HL-60 (cell line): ENCODE results near the gene KIFC3.
"Not testable (repeated sequence)": the region's sequence is repeated elsewhere in the genome, so short reads cannot be mapped to it uniquely, and the experiment has no call there.

ENCODE experiments used
- DNase-seq, 2 experiments: peaks; one replicate each; pipeline ENCODE4 v3.0.0-alpha.2; 2010 to 2020; ENCODE audit warnings: low read depth in 1 of 2, low spot score in 1 of 2
- H3K27ac ChIP-seq: fragments of 250-450 bp; sonication (Bioruptor Pico); replicated peaks from 2 replicates; pipeline ENCODE4 v1.5.1; 2020; ENCODE audit warnings: mild to moderate bottlenecking, moderate library complexity
- H3K27me3 ChIP-seq: fragments of 250-450 bp; sonication (Bioruptor Pico); 2 replicates; pipeline ENCODE4 v1.5.1; 2021; ENCODE audit warnings: mild to moderate bottlenecking, moderate library complexity; ENCODE audit not compliant: insufficient read depth, poor library complexity, severe bottlenecking
- H3K4me3 ChIP-seq: replicated peaks from 2 replicates; pipeline ENCODE4 v1.5.1; 2011; ENCODE audit warnings: mild to moderate bottlenecking, control low read depth, low read length; ENCODE audit not compliant: insufficient read depth
- GABPA ChIP-seq: IDR thresholded peaks from 2 replicates; pipeline ENCODE4 v1.6.1; 2012; ENCODE audit warnings: low read depth
- POLR2AphosphoS5 ChIP-seq: IDR thresholded peaks from 2 replicates; pipeline ENCODE4 v1.6.1; 2012; ENCODE audit warnings: low read depth
- SPI1 ChIP-seq: IDR thresholded peaks from 2 replicates; pipeline ENCODE4 v1.6.1; 2012; ENCODE audit warnings: low read depth, mild to moderate bottlenecking, borderline replicate concordance
- TF ChIP-seq, protein P1 (sequence below): IDR thresholded peaks from one replicate; pipeline ENCODE4 v1.5.1; 2011; ENCODE audit warnings: low read length, control low read depth, inconsistent platforms; ENCODE audit not compliant: insufficient read depth
- TF ChIP-seq, protein P2 (sequence below): IDR thresholded peaks from 2 replicates; pipeline ENCODE4 v1.6.1; 2012; ENCODE audit warnings: low read depth; ENCODE audit not compliant: insufficient replicate concordance

KIFC3 gene

GRCh38 chr16:57747091-57747490 lies 55.2 kb downstream of the KIFC3 start:
- DNase-seq = no peak
- Histone ChIP-seq H3K27me3 (no peaks in the 10 kb centered on the region), H3K4me3 (no peak overlapping the region), H3K27ac (no peak overlapping the region)
- TF ChIP-seq, protein P1, sequence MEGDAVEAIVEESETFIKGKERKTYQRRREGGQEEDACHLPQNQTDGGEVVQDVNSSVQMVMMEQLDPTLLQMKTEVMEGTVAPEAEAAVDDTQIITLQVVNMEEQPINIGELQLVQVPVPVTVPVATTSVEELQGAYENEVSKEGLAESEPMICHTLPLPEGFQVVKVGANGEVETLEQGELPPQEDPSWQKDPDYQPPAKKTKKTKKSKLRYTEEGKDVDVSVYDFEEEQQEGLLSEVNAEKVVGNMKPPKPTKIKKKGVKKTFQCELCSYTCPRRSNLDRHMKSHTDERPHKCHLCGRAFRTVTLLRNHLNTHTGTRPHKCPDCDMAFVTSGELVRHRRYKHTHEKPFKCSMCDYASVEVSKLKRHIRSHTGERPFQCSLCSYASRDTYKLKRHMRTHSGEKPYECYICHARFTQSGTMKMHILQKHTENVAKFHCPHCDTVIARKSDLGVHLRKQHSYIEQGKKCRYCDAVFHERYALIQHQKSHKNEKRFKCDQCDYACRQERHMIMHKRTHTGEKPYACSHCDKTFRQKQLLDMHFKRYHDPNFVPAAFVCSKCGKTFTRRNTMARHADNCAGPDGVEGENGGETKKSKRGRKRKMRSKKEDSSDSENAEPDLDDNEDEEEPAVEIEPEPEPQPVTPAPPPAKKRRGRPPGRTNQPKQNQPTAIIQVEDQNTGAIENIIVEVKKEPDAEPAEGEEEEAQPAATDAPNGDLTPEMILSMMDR = no peak

DNA sequence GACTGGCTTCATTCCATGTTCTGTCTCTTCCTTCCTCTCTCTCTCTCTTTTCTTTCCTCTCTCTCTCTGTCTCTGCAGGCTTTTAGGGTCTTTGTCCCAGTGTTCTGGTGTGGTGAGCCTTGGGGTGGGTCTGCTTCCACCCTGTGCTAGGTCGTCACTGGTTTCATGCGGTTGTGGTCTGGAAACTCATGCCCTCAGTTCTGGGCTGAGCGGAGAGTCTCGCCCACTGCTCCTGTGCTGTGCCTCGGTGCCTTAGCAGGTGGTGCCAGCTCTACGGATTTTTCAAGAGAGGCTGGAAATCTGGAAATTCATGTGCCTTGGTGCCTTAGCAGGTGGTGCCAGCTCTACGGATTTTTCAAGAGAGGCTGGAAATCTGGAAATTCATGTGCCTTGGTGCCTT lies 56.0 kb downstream of the KIFC3 start:
- not testable (repeated sequence) for H3K4me3 ChIP-seq, DNase-seq, H3K27me3 ChIP-seq, H3K27ac ChIP-seq

DNA sequence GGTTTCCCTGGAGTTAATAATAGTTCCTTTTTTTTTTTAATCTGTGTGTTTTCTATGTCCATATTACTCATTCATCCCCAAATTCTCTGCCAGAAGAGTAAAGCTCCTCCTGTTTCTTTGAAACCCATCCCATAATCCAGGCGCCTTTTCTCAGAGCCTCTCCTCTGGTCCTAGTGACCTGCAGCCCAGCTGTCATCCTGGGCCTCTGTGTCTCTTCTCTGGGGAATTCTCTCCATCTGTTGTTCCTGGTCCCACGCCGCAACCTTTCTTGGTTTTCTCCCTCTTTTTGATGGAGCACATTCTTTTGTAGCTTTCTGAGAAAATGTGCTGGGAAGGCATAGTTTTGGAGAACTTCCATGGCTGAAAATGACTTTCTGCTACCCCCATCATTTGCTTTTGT lies 56.5 kb downstream of the KIFC3 start:
- Histone ChIP-seq H3K27me3 (no peaks in the 10 kb centered on the region), H3K27ac (no peak overlapping the region), H3K4me3 (no peak overlapping the region)
- DNase-seq = no peak
- TF ChIP-seq POLR2AphosphoS5 = no peak

DNA sequence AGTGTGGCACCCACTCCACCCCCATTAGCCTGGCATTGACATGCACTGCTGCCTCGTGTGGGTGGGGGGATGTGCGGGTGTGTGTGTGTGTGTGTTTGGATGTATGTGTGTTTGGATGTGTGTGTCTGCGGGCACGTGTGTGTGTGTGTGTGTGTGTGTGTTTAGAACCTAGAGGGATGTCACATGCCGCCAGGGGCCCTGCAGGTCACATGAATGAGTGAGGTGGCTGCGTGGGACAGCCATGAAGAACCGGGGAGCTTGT lies 57.7 kb downstream of the KIFC3 start:
- TF ChIP-seq SPI1 (no peak), POLR2AphosphoS5 (no peak), GABPA (no peak)
- TF ChIP-seq, protein P2, sequence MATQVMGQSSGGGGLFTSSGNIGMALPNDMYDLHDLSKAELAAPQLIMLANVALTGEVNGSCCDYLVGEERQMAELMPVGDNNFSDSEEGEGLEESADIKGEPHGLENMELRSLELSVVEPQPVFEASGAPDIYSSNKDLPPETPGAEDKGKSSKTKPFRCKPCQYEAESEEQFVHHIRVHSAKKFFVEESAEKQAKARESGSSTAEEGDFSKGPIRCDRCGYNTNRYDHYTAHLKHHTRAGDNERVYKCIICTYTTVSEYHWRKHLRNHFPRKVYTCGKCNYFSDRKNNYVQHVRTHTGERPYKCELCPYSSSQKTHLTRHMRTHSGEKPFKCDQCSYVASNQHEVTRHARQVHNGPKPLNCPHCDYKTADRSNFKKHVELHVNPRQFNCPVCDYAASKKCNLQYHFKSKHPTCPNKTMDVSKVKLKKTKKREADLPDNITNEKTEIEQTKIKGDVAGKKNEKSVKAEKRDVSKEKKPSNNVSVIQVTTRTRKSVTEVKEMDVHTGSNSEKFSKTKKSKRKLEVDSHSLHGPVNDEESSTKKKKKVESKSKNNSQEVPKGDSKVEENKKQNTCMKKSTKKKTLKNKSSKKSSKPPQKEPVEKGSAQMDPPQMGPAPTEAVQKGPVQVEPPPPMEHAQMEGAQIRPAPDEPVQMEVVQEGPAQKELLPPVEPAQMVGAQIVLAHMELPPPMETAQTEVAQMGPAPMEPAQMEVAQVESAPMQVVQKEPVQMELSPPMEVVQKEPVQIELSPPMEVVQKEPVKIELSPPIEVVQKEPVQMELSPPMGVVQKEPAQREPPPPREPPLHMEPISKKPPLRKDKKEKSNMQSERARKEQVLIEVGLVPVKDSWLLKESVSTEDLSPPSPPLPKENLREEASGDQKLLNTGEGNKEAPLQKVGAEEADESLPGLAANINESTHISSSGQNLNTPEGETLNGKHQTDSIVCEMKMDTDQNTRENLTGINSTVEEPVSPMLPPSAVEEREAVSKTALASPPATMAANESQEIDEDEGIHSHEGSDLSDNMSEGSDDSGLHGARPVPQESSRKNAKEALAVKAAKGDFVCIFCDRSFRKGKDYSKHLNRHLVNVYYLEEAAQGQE = no peak
- TF ChIP-seq, protein P1 = no peak
- Histone ChIP-seq H3K27ac (no peak overlapping the region), H3K27me3 (no peaks in the 10 kb centered on the region), H3K4me3 (no peak overlapping the region)
- DNase-seq = no peak

DNA sequence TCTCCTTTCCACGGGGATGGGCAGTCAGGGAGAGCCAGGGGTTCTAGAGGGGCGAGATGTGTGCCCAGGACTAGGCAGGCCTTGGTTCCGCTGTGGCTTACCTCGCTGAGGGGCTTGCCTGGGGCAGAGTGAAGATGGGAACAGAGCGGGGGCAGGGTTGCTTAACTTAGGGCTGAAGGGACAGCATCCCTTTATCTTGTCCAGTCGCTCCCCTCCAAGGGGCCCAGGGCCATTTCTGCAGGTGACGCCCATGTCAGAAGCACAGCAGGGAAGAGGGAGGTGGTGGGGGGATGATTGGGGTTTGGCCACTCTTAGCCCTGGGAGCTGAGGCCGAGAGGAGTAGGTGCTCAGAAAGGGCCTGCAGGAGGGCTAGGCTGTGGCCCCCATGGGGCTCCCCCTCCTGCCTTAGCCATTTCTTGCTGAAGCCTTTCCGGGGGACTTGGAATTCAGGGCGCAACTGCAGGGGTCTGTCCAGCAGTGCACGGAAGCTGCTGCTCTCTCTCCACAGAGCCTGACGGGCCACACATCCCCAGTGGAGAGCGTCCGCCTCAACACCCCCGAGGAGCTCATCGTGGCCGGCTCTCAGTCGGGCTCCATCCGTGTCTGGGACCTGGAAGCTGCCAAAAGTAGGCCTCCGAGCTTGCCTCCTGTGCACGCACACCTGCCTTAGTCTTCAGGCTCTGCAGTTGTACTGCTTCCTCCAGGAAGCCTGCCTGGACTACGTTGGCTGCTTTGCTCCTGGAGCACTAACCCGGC lies 58.2 kb downstream of the KIFC3 start:
- no peak overlapping the region for H3K4me3 ChIP-seq
- H3K27ac ChIP-seq = no peak overlapping the region
- H3K27me3 ChIP-seq = no peaks in the 10 kb centered on the region
- TF ChIP-seq, protein P1 = no peak
- TF ChIP-seq SPI1 (no peak), GABPA (no peak), POLR2AphosphoS5 (no peak)
- TF ChIP-seq, protein P2 = no peak
- DNase-seq = no peak
